ENCODE measurements around the gene ARFRP1. TPM values are rescaled to one million over a fixed set of nuclear protein-coding genes. Genes with fewer than 3 reads are reported as not detected.

The ARFRP1 gene
- total RNA-seq, 4 donors from 2014 or later: 26.9 to 35.1 (median 27.8) TPM

GRCh38 chr20:63699466-63700198 lies 8.1 kb downstream of the ARFRP1 start:
- intact Hi-C loops (cut with DNase I; ENCODE audit: low total_unique reads) (no loop called here), in situ Hi-C loops (cut with MboI; ENCODE audit: low sequenced_read_pairs in 4 of 4) (no loop called here)
- peaks cover 0 to 6% of the 10 kb centered on the region in 2 donors for H3K36me3 ChIP-seq
- peaks cover 30 to 32% of the 10 kb centered on the region in 2 donors for H3K4me1 ChIP-seq
- peak overlapping the region; percentile 58 to 76 (median 62) for H3K27ac ChIP-seq
- H3K9me3 ChIP-seq: no peaks in the 10 kb centered on the region
- ATAC-seq (no peak), DNase-seq (peak in 1 of 2 donors; percentile 13)
- TF ChIP-seq POLR2A (IDR thresholded peaks at IDR 0.05) (no peak), CTCF (IDR thresholded peaks at IDR 0.05 in 4 of 5, conservative IDR thresholded peaks at IDR 0.05 in 1 of 5) (no peak)
- no peak overlapping the region for H3K4me3 ChIP-seq
- H3K27me3 ChIP-seq: no peaks in the 10 kb centered on the region

GRCh38 chr20:63698739-63699465 lies 8.9 kb downstream of the ARFRP1 start:
- intact Hi-C loops (cut with DNase I; ENCODE audit: low total_unique reads): no loop called here
- Histone ChIP-seq H3K36me3 (peaks cover 0 to 4% of the 10 kb centered on the region in 2 donors), H3K27ac (peak overlapping the region; percentile 58 to 76 (median 62)), H3K4me3 (peak overlapping the region in 1 of 4 donors; percentile 11), H3K9me3 (no peaks in the 10 kb centered on the region), H3K27me3 (no peaks in the 10 kb centered on the region), H3K4me1 (peaks cover 30 to 32% of the 10 kb centered on the region in 2 donors)
- no peak for TF ChIP-seq CTCF (IDR thresholded peaks at IDR 0.05 in 4 of 5, conservative IDR thresholded peaks at IDR 0.05 in 1 of 5)
- TF ChIP-seq POLR2A (IDR thresholded peaks at IDR 0.05): peak in 1 of 2 donors; percentile 17
- in situ Hi-C loops (cut with MboI; ENCODE audit: low sequenced_read_pairs in 4 of 4): no loop called here
- ATAC-seq (peak; percentile 24 to 37), DNase-seq (peak in 1 of 2 donors; percentile 59)

GRCh38 chr20:63697868-63698545 lies 9.8 kb downstream of the ARFRP1 start:
- no peak for ATAC-seq
- DNase-seq: peak in 1 of 2 donors; percentile 11
- in situ Hi-C loops (cut with MboI; ENCODE audit: low sequenced_read_pairs in 4 of 4) (no loop called here), intact Hi-C loops (cut with DNase I; ENCODE audit: low total_unique reads) (no loop called here)
- Histone ChIP-seq H3K36me3 (peaks cover 0 to 7% of the 10 kb centered on the region in 2 donors), H3K9me3 (no peaks in the 10 kb centered on the region), H3K27ac (peak overlapping the region in 1 of 4 donors; percentile 76), H3K4me3 (no peak overlapping the region), H3K4me1 (peaks cover 30 to 32% of the 10 kb centered on the region in 2 donors), H3K27me3 (no peaks in the 10 kb centered on the region)
- TF ChIP-seq POLR2A (IDR thresholded peaks at IDR 0.05): no peak
- no peak for TF ChIP-seq CTCF (IDR thresholded peaks at IDR 0.05 in 4 of 5, conservative IDR thresholded peaks at IDR 0.05 in 1 of 5)

GRCh38 chr20:63697357-63697867 lies 10.4 kb downstream of the ARFRP1 start:
- peaks cover 0 to 7% of the 10 kb centered on the region in 2 donors for H3K36me3 ChIP-seq
- H3K27me3 ChIP-seq: no peaks in the 10 kb centered on the region
- no peak overlapping the region for H3K27ac ChIP-seq
- ATAC-seq: no peak
- H3K9me3 ChIP-seq: no peaks in the 10 kb centered on the region
- intact Hi-C loops (cut with DNase I; ENCODE audit: low total_unique reads): no loop called here
- H3K4me3 ChIP-seq: peak overlapping the region in 1 of 4 donors; percentile 29
- peaks cover 30 to 32% of the 10 kb centered on the region in 2 donors for H3K4me1 ChIP-seq
- in situ Hi-C loops (cut with MboI; ENCODE audit: low sequenced_read_pairs in 4 of 4): no loop called here
- DNase-seq: peak in 1 of 2 donors; percentile 16
- no peak for TF ChIP-seq CTCF (IDR thresholded peaks at IDR 0.05 in 4 of 5, conservative IDR thresholded peaks at IDR 0.05 in 1 of 5)

Measured in gastrocnemius medialis (tissue), 4 donors.